Measurements from ENCODE around the gene S1PR2. TPM values are rescaled to one million over a fixed set of nuclear protein-coding genes. Genes with fewer than 3 reads are reported as not detected.

Gene S1PR2, protein sequence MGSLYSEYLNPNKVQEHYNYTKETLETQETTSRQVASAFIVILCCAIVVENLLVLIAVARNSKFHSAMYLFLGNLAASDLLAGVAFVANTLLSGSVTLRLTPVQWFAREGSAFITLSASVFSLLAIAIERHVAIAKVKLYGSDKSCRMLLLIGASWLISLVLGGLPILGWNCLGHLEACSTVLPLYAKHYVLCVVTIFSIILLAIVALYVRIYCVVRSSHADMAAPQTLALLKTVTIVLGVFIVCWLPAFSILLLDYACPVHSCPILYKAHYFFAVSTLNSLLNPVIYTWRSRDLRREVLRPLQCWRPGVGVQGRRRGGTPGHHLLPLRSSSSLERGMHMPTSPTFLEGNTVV
- polyA plus RNA-seq (2014; cell fraction: cytosol; rRNA removed), result 6.4 and 6.8 TPM in 2 replicates
- 1.7 and 2.3 TPM in 2 replicates for polyA plus RNA-seq (2014; cell fraction: nucleus; rRNA removed)

DNA sequence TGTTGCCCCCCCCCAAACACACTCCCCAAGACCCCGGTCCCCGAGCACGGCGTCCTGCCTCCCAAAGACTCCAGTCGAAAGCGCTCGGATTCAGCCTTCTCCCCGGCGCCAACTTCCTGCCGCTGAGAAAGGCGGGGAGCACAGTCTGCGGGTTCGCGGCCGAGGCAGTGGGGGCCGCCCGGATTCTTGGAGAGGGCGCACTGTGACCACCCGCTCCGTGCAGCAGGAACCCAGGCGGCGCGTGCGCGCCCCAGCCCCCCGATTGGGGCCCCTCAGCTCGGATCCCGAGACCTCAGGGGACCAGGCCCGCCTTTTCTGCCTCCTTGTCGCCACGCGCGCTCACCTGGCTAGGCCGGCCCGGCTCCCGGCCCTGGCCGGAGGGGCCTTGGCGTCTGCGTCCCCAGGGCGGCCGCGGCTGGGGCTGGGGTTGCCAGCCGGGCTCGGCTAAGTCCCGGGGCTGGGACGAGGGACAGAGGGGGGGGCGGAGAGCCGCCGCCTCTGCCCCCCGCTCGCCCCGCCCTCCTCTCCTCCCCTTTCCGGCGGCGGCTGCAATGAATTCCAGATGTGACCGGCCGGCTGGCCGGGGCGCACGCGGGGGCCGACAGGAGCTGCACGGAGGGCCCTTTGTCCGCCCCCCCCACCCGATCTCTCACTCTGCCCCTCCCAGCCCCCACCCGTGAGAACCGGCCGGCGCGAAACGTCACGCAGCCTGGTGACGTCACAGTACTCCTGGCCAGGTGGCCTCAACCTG lies at the start of gene S1PR2:
Gene S1PR2, minus strand, starts transcription at position 471 of the 751 bp plus-strand sequence. CDS start 6,426 bp downstream, outside the sequence.
- peak; percentile 80 for DNase-seq (ENCODE audit: low spot score)

DNA sequence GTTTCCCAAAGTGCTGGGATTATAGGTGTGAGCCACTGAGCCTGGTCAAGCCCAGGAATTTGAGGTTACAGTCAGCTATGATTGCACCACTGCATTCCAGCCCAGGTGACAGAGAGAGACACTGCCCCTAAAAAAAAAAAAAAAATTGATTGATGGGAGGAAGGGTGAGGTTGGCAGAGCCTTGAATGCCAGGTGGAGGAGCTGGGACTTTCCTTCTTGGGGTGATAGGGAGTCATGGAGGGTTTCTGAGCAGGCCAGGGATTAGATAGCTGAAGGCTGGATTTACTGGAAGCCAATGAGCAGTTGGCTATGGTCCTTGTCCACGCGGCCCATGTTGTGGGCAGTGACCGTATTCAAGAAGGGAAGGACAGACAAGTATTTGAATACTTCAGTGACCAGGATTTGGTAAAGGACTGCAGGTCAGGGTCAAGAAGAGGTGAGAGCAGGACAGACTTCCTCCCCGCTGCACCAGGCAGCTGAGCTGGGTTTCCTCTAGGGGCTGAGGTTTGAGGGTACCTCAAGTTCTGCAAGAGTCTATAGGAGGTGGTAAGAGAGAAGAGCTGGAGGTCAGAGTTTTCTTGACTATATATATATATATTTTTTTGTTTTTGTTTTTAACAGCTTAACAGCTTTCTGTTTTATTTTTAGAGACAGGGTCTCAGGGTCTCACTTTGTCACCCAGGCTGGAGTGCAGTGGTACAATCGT lies 48.8 kb upstream of the S1PR2 start:
- no peak for DNase-seq (ENCODE audit: low spot score)

DNA sequence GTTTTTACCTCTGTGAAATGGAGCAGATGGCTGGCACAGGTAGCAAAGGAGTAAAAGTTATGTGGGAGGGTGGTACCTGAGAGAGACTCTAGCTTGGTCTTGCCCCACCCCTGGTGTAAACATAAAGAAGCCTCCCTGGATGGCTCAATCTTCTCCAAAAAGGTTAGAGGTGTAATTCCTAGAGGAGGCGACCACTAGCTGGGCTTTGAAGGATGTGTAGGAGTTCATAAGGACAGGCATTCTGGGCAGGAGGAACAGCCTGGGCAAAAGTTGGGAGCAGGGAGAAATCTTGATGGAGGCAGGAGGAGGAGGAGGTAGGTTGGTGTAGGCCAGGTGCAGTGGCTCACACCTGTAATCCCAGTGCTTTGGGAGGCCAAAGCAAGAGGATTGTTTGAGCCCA lies 47.8 kb upstream of the S1PR2 start:
- DNase-seq (ENCODE audit: low spot score), result no peak

DNA sequence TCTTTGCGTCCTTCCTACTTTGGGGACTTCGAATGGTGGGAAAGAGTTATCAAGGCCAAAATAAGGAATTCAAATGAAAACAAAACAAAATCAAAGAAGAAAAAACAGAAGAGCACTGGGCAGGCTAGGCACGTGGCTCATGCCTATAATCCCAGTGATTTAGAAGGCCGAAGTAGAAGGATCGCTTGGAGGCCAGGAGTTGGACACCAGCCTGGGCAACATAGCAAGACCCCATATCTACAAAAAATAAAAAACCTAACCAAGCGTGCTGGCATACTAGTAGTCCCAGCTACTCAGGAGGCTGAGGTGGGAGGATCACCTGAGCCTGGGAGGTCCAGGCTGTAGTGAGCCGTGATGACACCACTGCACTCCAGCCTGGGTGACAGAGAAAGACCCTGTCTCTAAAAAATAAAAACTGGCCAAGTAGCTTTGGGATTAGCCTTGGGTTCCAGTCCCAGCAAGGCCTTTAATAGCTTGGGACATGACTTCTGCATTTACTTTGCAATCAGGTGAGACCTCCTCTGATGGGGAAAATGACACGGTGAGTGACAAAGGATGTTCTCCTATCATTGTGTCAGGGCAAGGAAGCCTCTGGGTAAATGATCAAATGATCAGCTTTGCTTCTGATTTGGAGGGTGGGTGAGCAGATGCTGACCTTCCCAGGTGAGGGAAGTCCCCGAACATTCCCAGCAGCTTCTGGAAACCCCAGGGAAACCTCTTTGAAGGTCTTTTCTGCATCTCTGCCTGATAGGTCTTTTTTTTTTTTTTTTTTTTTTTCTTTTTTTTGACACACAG lies 46.9 kb upstream of the S1PR2 start:
- DNase-seq (ENCODE audit: low spot score), result no peak

DNA sequence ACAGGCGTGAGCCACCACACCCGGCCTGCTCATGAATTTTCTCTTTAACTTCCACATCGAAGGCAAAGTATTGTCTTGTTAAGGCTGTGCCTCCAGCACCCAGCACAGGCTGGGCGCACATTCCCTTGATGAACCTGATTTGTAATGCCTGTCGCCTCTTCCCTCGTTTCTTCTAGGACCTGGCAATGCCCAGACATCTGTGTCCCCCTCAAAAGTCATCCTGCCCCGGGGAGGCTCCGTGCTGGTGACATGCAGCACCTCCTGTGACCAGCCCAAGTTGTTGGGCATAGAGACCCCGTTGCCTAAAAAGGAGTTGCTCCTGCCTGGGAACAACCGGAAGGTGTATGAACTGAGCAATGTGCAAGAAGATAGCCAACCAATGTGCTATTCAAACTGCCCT lies 43.5 kb upstream of the S1PR2 start:
- DNase-seq (ENCODE audit: low spot score), result no peak

GRCh38 chr19:10271543-10272086 lies 40.5 kb upstream of the S1PR2 start:
- no peak for DNase-seq (ENCODE audit: low spot score)

- DNase-seq (ENCODE audit: low spot score), result no peak
Measured at GRCh38 chr19:10270616-10271394, 39.7 kb upstream of the S1PR2 start, which contains the start of gene ICAM1. Gene ICAM1, plus strand, starts transcription at chr19:10271120. Its CDS starts 40 bp downstream, at chr19:10271160.

DNA sequence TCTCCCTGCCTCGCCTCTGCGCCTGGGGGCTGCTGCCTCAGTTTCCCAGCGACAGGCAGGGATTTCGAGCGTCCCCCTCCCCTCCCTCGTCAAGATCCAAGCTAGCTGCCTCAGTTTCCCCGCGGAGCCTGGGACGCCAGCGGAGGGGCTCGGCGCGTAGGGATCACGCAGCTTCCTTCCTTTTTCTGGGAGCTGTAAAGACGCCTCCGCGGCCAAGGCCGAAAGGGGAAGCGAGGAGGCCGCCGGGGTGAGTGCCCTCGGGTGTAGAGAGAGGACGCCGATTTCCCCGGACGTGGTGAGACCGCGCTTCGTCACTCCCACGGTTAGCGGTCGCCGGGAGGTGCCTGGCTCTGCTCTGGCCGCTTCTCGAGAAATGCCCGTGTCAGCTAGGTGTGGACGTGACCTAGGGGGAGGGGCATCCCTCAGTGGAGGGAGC lies 39.1 kb upstream of the S1PR2 start:
- DNase-seq (ENCODE audit: low spot score), result no peak

DNA sequence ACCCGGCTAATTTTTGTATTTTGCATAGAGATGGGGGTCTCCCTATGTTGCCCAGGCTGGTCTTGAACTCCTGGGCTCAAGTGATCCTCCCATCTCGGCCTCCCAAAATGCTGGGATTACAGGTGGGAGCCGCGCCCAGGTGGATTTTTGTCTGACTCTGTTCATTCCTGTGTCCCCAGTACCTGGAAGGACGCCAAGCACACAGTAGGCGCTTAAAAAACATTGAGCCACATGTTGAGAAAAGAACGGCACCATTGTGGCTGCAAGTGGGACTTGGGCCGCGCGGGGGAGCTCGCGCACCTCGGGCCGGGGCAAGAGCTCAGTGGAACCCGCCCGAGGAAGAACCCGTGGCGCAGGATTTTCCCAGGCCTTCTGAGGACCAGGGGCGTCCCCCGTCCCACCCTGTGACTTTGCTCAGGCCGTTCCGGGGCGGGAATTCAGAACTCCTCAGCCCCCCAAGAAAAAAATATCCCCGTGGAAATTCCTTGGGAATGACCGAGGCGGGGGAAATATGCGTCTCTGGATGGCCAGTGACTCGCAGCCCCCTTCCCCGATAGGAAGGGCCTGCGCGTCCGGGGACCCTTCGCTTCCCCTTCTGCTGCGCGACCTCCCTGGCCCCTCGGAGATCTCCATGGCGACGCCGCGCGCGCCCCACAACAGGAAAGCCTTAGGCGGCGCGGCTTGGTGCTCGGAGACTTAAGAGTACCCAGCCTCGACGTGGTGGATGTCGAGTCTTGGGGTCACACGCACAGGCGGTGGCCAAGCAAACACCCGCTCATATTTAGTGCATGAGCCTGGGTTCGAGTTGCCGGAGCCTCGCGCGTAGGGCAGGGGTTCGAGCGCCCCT lies 38.4 kb upstream of the S1PR2 start:
- DNase-seq (ENCODE audit: low spot score), result peak; percentile 60

GRCh38 chr19:10268071-10268470 lies 36.9 kb upstream of the S1PR2 start:
- DNase-seq (ENCODE audit: low spot score), result no peak

- DNase-seq (ENCODE audit: low spot score), result no peak
Measured at GRCh38 chr19:10266706-10267105, 35.6 kb upstream of the S1PR2 start.

- DNase-seq (ENCODE audit: low spot score), result no peak
Measured at GRCh38 chr19:10262771-10263170, 31.6 kb upstream of the S1PR2 start.

- no peak for DNase-seq (ENCODE audit: low spot score)
Measured at GRCh38 chr19:10260141-10260584, 29.0 kb upstream of the S1PR2 start.

- peak; percentile 88 for DNase-seq (ENCODE audit: low spot score)
Measured at GRCh38 chr19:10259162-10259905, 28.2 kb upstream of the S1PR2 start.

DNA sequence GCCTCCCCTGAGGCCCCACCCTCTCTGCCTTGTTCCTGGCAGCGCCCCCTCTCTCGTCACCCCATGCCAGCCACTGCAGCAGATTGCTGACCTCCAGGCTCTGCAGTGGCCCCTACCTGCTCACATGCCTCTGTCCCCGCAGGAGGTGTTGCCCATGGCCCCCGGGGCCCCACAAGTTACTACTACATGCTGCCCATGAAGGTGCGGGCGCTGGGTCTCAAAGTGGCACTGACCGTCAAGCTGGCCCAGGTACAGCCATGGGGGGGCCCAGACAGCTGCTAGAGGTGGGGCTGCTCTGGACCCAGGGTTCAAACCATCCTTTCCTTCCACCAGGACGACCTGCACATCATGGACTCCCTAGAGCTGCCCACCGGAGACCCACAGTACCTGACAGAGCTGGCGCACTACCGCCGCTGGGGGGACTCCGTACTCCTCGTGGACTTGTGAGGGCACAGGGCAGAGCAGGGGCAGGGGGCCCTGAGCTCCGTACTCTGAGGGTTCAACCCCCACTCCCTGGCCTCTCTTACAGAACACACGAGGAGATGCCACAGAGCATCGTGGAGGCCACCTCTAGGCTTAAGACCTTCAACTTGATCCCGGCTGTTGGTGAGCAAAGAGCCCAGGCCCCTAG lies 27.1 kb upstream of the S1PR2 start:
- DNase-seq (ENCODE audit: low spot score), result no peak

DNA sequence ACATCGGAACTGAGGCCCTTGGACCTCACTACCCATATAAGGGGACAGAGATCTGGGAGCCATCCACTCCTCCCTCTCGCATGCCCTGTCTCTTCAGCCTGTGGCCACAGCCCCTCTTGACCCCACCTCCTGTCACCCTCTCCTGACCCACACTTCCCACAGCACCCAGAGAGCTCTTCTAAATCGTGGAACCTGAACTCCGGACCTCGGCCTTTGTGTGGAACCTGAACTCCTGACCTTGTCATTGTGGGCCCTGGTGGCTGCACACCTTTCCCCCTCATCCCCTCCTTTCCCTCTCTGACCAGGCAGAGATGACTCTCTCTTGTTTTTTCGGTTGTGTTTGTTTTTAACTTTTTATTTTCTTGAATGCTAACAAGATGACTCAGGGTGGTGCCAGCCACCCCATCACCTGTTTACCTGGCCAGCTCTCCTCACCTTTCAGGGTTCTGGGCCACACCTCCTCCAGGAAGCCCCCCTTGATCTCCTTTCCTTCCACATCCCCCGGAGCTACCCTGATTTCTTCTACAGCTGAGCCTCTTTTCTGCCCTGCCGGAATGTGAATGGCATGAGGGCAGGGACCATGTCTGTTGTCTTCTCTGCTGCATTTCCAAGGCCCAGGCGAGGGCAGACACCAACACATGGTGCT lies 26.0 kb upstream of the S1PR2 start:
- DNase-seq (ENCODE audit: low spot score), result no peak

- no peak for DNase-seq (ENCODE audit: low spot score)
Measured at GRCh38 chr19:10256551-10256950, 25.4 kb upstream of the S1PR2 start.

All from SK-N-DZ (cell line).